KMS-11 (cell line): ENCODE measurements around the gene RAB43.

Experiments used
- H2AFZ ChIP-seq: fragments of 200-600 bp; sonication (generic); 2 replicates; pipeline ENCODE4 v1.6.1; 2016; ENCODE audit warnings: antibody characterized with exemption, mixed run types, low read depth
- H3K27ac ChIP-seq: fragments of 200-600 bp; sonication (generic); 2 replicates; pipeline ENCODE4 v1.6.1; 2016; ENCODE audit warnings: mild to moderate bottlenecking, mixed run types
- H3K27me3 ChIP-seq: fragments of 200-600 bp; sonication (generic); 2 replicates; pipeline ENCODE4 v1.6.1; 2017; ENCODE audit warnings: mild to moderate bottlenecking, low read depth, mixed run types, moderate library complexity; ENCODE audit not compliant: insufficient read depth
- H3K36me3 ChIP-seq: fragments of 200-600 bp; sonication (generic); 2 replicates; pipeline ENCODE4 v1.6.1; 2017; ENCODE audit warnings: mild to moderate bottlenecking, mixed run types; ENCODE audit not compliant: insufficient read depth
- H3K4me1 ChIP-seq: fragments of 200-600 bp; sonication (generic); 2 replicates; pipeline ENCODE4 v1.6.1; 2016; ENCODE audit warnings: mild to moderate bottlenecking, low read depth, mixed run types; ENCODE audit not compliant: poor library complexity, severe bottlenecking
- H3K4me2 ChIP-seq: fragments of 200-600 bp; sonication (generic); 2 replicates; pipeline ENCODE4 v1.7.0; 2016; ENCODE audit warnings: mild to moderate bottlenecking, mixed run types
- H3K4me3 ChIP-seq: fragments of 200-600 bp; sonication (generic); IDR thresholded peaks from 2 replicates; pipeline ENCODE4 v1.6.1; 2017; ENCODE audit warnings: low read depth, low read length, mixed read lengths; ENCODE audit not compliant: insufficient read depth
- H3K79me2 ChIP-seq: fragments of 200-600 bp; sonication (generic); 2 replicates; pipeline ENCODE4 v1.6.1; 2016; ENCODE audit warnings: low read depth, mixed run types; ENCODE audit not compliant: insufficient read depth
- H3K9ac ChIP-seq: fragments of 200-600 bp; sonication (generic); 2 replicates; pipeline ENCODE4 v1.6.1; 2016; ENCODE audit warnings: mild to moderate bottlenecking, mixed run types
- H4K20me1 ChIP-seq: fragments of 200-600 bp; sonication (generic); 2 replicates; pipeline ENCODE4 v1.6.1; 2016; ENCODE audit warnings: mild to moderate bottlenecking, mixed run types; ENCODE audit not compliant: insufficient read depth
- CTCF ChIP-seq: fragments of 200-600 bp; sonication (generic); conservative IDR thresholded peaks from 2 replicates; pipeline ENCODE4 v1.6.1; 2017; ENCODE audit warnings: low read depth, mild to moderate bottlenecking, antibody characterized with exemption, low read length, moderate library complexity, mixed read lengths

The RAB43 gene

GRCh38 chr3:129087138-129087702 is 34.4 kb downstream of the RAB43 start:
- Histone ChIP-seq H3K27ac (no peak overlapping the region), H3K4me1 (no peaks in the 10 kb centered on the region), H3K4me3 (no peak overlapping the region), H3K27me3 (no peaks in the 10 kb centered on the region), H3K4me2 (no peak overlapping the region), H3K79me2 (no peaks in the 10 kb centered on the region), H3K36me3 (no peaks in the 10 kb centered on the region), H3K9ac (no peak overlapping the region), H4K20me1 (no peaks in the 10 kb centered on the region), H2AFZ (no peak overlapping the region)
- no peak for TF ChIP-seq CTCF

GRCh38 chr3:129085818-129086217 is 35.8 kb downstream of the RAB43 start:
- H3K4me3 ChIP-seq: no peak overlapping the region
- no peaks in the 10 kb centered on the region for H3K36me3 ChIP-seq
- H3K27ac ChIP-seq: no peak overlapping the region
- no peaks in the 10 kb centered on the region for H3K27me3 ChIP-seq
- TF ChIP-seq CTCF: no peak
- no peaks in the 10 kb centered on the region for H4K20me1 ChIP-seq
- H3K9ac ChIP-seq: no peak overlapping the region
- no peaks in the 10 kb centered on the region for H3K4me1 ChIP-seq
- no peak overlapping the region for H2AFZ ChIP-seq
- no peaks in the 10 kb centered on the region for H3K79me2 ChIP-seq
- no peak overlapping the region for H3K4me2 ChIP-seq

- H3K9ac ChIP-seq: no peak overlapping the region
- H3K36me3 ChIP-seq: no peaks in the 10 kb centered on the region
- H3K4me1 ChIP-seq: no peaks in the 10 kb centered on the region
- TF ChIP-seq CTCF: no peak
- no peaks in the 10 kb centered on the region for H4K20me1 ChIP-seq
- H3K79me2 ChIP-seq: no peaks in the 10 kb centered on the region
- H2AFZ ChIP-seq: no peak overlapping the region
- H3K4me3 ChIP-seq: no peak overlapping the region
- H3K4me2 ChIP-seq: no peak overlapping the region
- H3K27me3 ChIP-seq: no peaks in the 10 kb centered on the region
- H3K27ac ChIP-seq: no peak overlapping the region
These were observed 36.4 kb downstream of the RAB43 start for GRCh38 chr3:129085165-129085715.

GRCh38 chr3:129084501-129084900 is 37.1 kb downstream of the RAB43 start:
- no peak overlapping the region for H3K4me2 ChIP-seq
- H4K20me1 ChIP-seq: no peaks in the 10 kb centered on the region
- H3K79me2 ChIP-seq: no peaks in the 10 kb centered on the region
- no peak for TF ChIP-seq CTCF
- no peak overlapping the region for H3K9ac ChIP-seq
- H3K27ac ChIP-seq: no peak overlapping the region
- no peaks in the 10 kb centered on the region for H3K4me1 ChIP-seq
- H3K36me3 ChIP-seq: no peaks in the 10 kb centered on the region
- H3K4me3 ChIP-seq: no peak overlapping the region
- H2AFZ ChIP-seq: no peak overlapping the region
- no peaks in the 10 kb centered on the region for H3K27me3 ChIP-seq
